ENCODE measurements around the gene MYNN. TPM values are rescaled to one million over a fixed set of nuclear protein-coding genes. Genes with fewer than 3 reads are reported as not detected.

MYNN gene
- total RNA-seq, 3 donors from 2014 or later: 11.6 to 17.4 (median 13.7) TPM

DNA sequence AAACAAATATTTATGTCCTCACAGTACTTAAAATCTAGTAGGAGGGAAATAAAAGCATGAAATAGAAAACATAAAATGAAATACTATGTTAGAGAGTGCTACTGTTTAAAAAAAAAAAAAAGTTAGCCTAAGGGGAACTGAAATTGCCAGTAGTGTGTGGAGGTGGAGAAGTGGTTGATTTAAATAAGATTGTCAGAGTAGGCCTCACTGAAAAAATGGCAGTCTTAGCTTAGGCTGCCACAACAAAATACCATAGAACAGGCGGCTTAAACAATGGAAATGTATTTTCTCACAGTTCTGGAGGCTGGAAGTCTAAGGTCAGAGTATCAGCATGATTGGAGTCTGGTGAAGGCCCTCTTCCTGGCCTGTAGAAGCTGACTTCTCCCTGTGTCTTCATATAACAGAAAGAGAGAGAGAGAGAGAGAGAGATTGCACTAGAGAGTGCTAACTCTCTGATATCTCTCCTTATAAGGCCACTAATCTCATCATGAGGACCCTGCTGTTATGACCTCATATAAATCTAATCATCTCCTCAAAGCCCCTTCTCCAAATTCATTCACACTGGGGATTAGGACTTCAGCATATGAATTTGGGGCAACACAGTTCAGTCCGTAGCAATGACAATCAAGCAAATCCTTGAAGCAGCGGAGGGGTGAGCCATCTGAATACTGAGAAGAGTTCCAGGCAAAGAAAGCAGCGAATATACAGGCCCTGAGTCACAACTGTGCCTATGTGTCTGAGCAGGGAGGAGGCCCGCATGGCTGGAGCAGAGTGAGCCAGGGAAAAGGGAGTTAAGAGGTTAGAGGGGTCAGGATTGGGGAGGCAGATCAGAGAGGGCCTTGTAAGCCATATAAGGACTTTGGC lies 63.1 kb downstream of the MYNN start:
- no peaks in the 10 kb centered on the region for H3K9me3 ChIP-seq
- intact Hi-C loops (cut with DNase I, micrococcal nuclease): no loop called here
- ATAC-seq (no peak), DNase-seq (no peak)
- H3K36me3 ChIP-seq (ENCODE audit: low read depth): no peaks in the 10 kb centered on the region
- no peaks in the 10 kb centered on the region for H3K4me1 ChIP-seq (ENCODE audit: low read depth)
- no peak for TF ChIP-seq CTCF (IDR thresholded peaks at IDR 0.05)
- H3K4me3 ChIP-seq: no peak overlapping the region

GRCh38 chr3:169836942-169837275 lies 63.7 kb downstream of the MYNN start:
- intact Hi-C loops (cut with DNase I, micrococcal nuclease): no loop called here
- H3K36me3 ChIP-seq (ENCODE audit: low read depth): no peaks in the 10 kb centered on the region
- DNase-seq (no peak), ATAC-seq (no peak)
- TF ChIP-seq CTCF (IDR thresholded peaks at IDR 0.05): no peak
- H3K9me3 ChIP-seq: no peaks in the 10 kb centered on the region
- H3K4me3 ChIP-seq: no peak overlapping the region
- H3K4me1 ChIP-seq (ENCODE audit: low read depth): no peaks in the 10 kb centered on the region

- no peak for TF ChIP-seq CTCF (IDR thresholded peaks at IDR 0.05)
- H3K4me1 ChIP-seq (ENCODE audit: low read depth): no peaks in the 10 kb centered on the region
- DNase-seq (no peak), ATAC-seq (no peak)
- no peaks in the 10 kb centered on the region for H3K9me3 ChIP-seq
- no peaks in the 10 kb centered on the region for H3K36me3 ChIP-seq (ENCODE audit: low read depth)
- H3K4me3 ChIP-seq: no peak overlapping the region
- intact Hi-C loops (cut with DNase I, micrococcal nuclease): no loop called here
Measured at GRCh38 chr3:169838511-169839030, 65.4 kb downstream of the MYNN start.

Other genes starting within 250 kb of the MYNN start
- gene MECOM, start 109.7 kb upstream of the MYNN start, total RNA-seq: 100 to 1,000 TPM in 1 of 3 donors, 10 to 100 TPM in 2; 39.8 to 105 (median 90.5) TPM
- 1 to 10 TPM in 2 of 3 donors, not detected in 1; 2.3 to 7.6 TPM for gene TERC, start 8.3 kb upstream of the MYNN start, total RNA-seq
- 1 to 10 TPM in 2 of 3 donors, under 1 TPM in 1; 0.90 to 1.1 (median 1.0) TPM for gene ACTRT3, start 3.8 kb upstream of the MYNN start, total RNA-seq
- gene LRRIQ4, start 39.5 kb downstream of the MYNN start, total RNA-seq: under 1 TPM in 1 of 3 donors, not detected in 2; 0.22 TPM
- gene LRRC34, start 39.5 kb downstream of the MYNN start, total RNA-seq: 1 to 10 TPM in 1 of 3 donors, under 1 TPM in 2; 0.49 to 1.6 (median 0.67) TPM
- gene LRRC31, start 96.5 kb downstream of the MYNN start, total RNA-seq: 10 to 100 TPM; 16.5 to 63.8 (median 42.6) TPM
- gene SAMD7, start 138.2 kb downstream of the MYNN start, total RNA-seq: not detected
- gene SEC62, start 193.4 kb downstream of the MYNN start, total RNA-seq: 100 to 1,000 TPM in 1 of 3 donors, 10 to 100 TPM in 2; 83.2 to 166 (median 85.9) TPM